HepG2 (cell line): Measurements from ENCODE around the gene MSMB. TPM values are rescaled to one million over a fixed set of nuclear protein-coding genes. Genes with fewer than 3 reads are reported as not detected.

Experiments used
- ATRX ChIP-seq: sonication (generic); formaldehyde crosslinking; IDR thresholded peaks from 2 replicates; pipeline ENCODE4 v1.4.0; 2020; ENCODE audit warnings: missing genetic modification reagents, borderline replicate concordance
- CCAR2 ChIP-seq: fragments of 200-400 bp; formaldehyde crosslinking; optimal IDR thresholded peaks from 2 replicates; pipeline ENCODE3; 2018; ENCODE audit warnings: low read depth, mild to moderate bottlenecking, low read length, moderate library complexity
- IKZF1 ChIP-seq: fragments of 450-650 bp; IDR thresholded peaks from 2 replicates; pipeline ENCODE4 v1.7.1; 2016
- IRX3 ChIP-seq: sonication (generic); formaldehyde crosslinking; IDR thresholded peaks from 2 replicates; pipeline ENCODE4 v1.8.1; 2023; ENCODE audit warnings: mild to moderate bottlenecking, low read depth, missing genetic modification reagents, borderline replicate concordance
- KLF15 ChIP-seq: sonication (generic); formaldehyde crosslinking; IDR thresholded peaks from 2 replicates; pipeline ENCODE4 v1.8.1; 2023; ENCODE audit warnings: borderline replicate concordance, mild to moderate bottlenecking, inconsistent platforms, missing genetic modification reagents, mixed read lengths
- MAFF ChIP-seq: IDR thresholded peaks from 2 replicates; pipeline ENCODE4 v1.6.1; 2011; ENCODE audit warnings: low read depth, low read length, improper control_type of control experiment
- NR2F2 ChIP-seq: IDR thresholded peaks from 2 replicates; pipeline ENCODE4 v1.6.1; 2012; ENCODE audit warnings: low read depth, inconsistent platforms, borderline replicate concordance
- PHF20 ChIP-seq: sonication (generic); formaldehyde crosslinking; IDR thresholded peaks from 2 replicates; pipeline ENCODE4 v1.5.0; 2020; ENCODE audit warnings: mild to moderate bottlenecking, missing genetic modification reagents
- TMF1 ChIP-seq: sonication (generic); formaldehyde crosslinking; IDR thresholded peaks from 2 replicates; pipeline ENCODE4 v1.8.1; 2022; ENCODE audit warnings: low read depth, missing genetic modification reagents
- U2AF2 ChIP-seq: fragments of 200-400 bp; formaldehyde crosslinking; IDR thresholded peaks from 2 replicates; pipeline ENCODE4 v1.6.1; 2017; ENCODE audit warnings: low read depth, mild to moderate bottlenecking, low read length
- YY1 ChIP-seq: IDR thresholded peaks from 2 replicates; pipeline ENCODE4 v1.6.1; 2011; ENCODE audit warnings: low read length, low read depth, moderate library complexity, mild to moderate bottlenecking; ENCODE audit not compliant: insufficient read depth, insufficient replicate concordance
- ZNF343 ChIP-seq: sonication (generic); formaldehyde crosslinking; IDR thresholded peaks from 2 replicates; pipeline ENCODE4 v1.4.0; 2020; ENCODE audit warnings: mild to moderate bottlenecking, missing genetic modification reagents
- ZNF430 ChIP-seq: sonication (generic); formaldehyde crosslinking; IDR thresholded peaks from 2 replicates; pipeline ENCODE4 v1.9.0; 2021; ENCODE audit warnings: mild to moderate bottlenecking, missing genetic modification reagents
- ZNF615 ChIP-seq: sonication (generic); formaldehyde crosslinking; IDR thresholded peaks from 2 replicates; pipeline ENCODE4 v1.5.0; 2020; ENCODE audit warnings: mild to moderate bottlenecking, missing genetic modification reagents, borderline replicate concordance
- ZNF775 ChIP-seq: sonication (generic); formaldehyde crosslinking; IDR thresholded peaks from 2 replicates; pipeline ENCODE4 v1.4.0; 2020; ENCODE audit warnings: missing genetic modification reagents, mild to moderate bottlenecking, moderate library complexity, borderline replicate concordance
- ZNF776 ChIP-seq: sonication (generic); formaldehyde crosslinking; IDR thresholded peaks from 2 replicates; pipeline ENCODE4 v1.4.0; 2020; ENCODE audit warnings: mild to moderate bottlenecking, missing genetic modification reagents
- polyA plus RNA-seq, 8 experiments: library from polyadenylated mRNA; depleted of rRNA in 3 of 8; stranded (reverse) in 7 of 8; unstranded in 1 of 8; fragments of >200 nt; fragmentation: Illumina TruSeq in 4 of 8; extraction: Trizol in 4 of 8; gene quantifications; 2 replicates each; pipeline versions ENCODE4 v1.2.1 to v1.2.3, GENCODE V29; 2011 to 2016; ENCODE audit warnings: low read depth in 4 of 8, missing spikeins in 1 of 8, mixed read lengths in 1 of 8; ENCODE audit not compliant: insufficient read depth in 1 of 8
- total RNA-seq, 5 experiments: library from RNA; depleted of rRNA; stranded (reverse); fragments of >200 nt; fragmentation: Illumina TruSeq; extraction: Trizol; gene quantifications; 2 replicates each; pipeline ENCODE4 v1.2.3, GENCODE V29; 2016; ENCODE audit warnings: low read depth in 1 of 5
- TF ChIP-seq, protein P1 (sequence below): sonication (generic); formaldehyde crosslinking; conservative IDR thresholded peaks from 2 replicates; pipeline ENCODE4 v1.4.0; 2020; ENCODE audit warnings: missing genetic modification reagents
- TF ChIP-seq, protein P2 (sequence below): sonication (generic); formaldehyde crosslinking; IDR thresholded peaks from 2 replicates; pipeline ENCODE4 v1.5.1; 2020; ENCODE audit warnings: mild to moderate bottlenecking, moderate library complexity, missing genetic modification reagents
- TF ChIP-seq, protein P3 (sequence below): sonication (generic); formaldehyde crosslinking; IDR thresholded peaks from 2 replicates; pipeline ENCODE4 v1.5.1; 2020; ENCODE audit warnings: missing genetic modification reagents, mild to moderate bottlenecking, borderline replicate concordance
- TF ChIP-seq, protein P4 (sequence below): sonication (generic); formaldehyde crosslinking; IDR thresholded peaks from 2 replicates; pipeline ENCODE4 v1.5.0; 2020; ENCODE audit warnings: mild to moderate bottlenecking, missing genetic modification reagents, moderate library complexity
- TF ChIP-seq, protein P5 (sequence below): sonication (generic); formaldehyde crosslinking; conservative IDR thresholded peaks from 2 replicates; pipeline ENCODE4 v1.4.0; 2020; ENCODE audit warnings: missing genetic modification reagents

Gene MSMB
- total and polyA plus RNA-seq, 2 of the 13 experiments (the other 11 are each of a cell fraction or from before 2014, with no cell fraction given) = 0.84 TPM; not detected in 1

DNA sequence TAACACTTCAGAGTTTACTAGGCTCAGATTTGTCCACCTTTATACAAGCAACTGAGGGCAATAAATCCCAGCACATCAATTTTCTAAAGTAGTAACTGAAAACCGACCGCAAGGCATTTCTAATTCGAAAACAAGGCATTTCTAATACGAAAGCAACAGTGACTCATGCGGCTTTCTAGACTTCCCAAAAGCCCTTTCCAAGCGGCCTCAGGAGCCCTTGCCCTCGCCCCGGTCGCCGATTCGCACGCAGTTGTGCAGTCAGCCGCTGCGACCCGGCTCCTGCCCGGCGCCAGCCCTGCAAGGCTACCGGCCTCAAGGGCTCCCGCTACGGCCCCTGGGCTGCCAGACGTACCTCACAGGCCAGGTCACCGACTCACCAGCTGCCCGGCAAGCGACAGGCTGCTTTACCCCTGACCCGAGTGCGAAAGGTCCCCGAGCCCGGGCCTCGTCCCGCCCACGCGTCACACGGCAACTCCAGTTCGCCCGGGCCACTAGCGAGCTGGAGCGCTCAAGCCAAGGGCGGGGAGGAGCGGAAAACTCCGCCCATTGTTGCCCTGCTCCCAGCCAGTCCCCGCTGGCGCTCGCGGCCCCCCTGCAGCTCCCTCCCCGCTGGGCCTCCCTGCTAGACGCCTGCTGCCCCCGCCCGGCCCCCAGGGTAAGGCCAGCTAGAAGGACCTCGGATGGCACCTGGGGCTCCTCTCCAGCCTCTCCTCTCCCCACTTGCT lies 22.9 kb downstream of the MSMB start (continued):
- no peak for TF ChIP-seq ZNF615 (CRISPR knock-in tag)
- no peak for TF ChIP-seq IKZF1
- no peak for TF ChIP-seq ATRX (CRISPR knock-in tag)
- TF ChIP-seq ZNF776 (CRISPR knock-in tag) = no peak
- TF ChIP-seq, protein P1, sequence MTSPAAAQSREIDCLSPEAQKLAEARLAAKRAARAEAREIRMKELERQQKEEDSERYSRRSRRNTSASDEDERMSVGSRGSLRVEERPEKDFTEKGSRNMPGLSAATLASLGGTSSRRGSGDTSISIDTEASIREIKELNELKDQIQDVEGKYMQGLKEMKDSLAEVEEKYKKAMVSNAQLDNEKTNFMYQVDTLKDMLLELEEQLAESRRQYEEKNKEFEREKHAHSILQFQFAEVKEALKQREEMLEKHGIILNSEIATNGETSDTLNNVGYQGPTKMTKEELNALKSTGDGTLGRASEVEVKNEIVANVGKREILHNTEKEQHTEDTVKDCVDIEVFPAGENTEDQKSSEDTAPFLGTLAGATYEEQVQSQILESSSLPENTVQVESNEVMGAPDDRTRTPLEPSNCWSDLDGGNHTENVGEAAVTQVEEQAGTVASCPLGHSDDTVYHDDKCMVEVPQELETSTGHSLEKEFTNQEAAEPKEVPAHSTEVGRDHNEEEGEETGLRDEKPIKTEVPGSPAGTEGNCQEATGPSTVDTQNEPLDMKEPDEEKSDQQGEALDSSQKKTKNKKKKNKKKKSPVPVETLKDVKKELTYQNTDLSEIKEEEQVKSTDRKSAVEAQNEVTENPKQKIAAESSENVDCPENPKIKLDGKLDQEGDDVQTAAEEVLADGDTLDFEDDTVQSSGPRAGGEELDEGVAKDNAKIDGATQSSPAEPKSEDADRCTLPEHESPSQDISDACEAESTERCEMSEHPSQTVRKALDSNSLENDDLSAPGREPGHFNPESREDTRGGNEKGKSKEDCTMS (CRISPR knock-in tag) = 0 out of 2 replicates have a peak, but pooled peaks have one; percentile 34
- peak; percentile 67; the same call in 1 of the 2 replicates for TF ChIP-seq NR2F2
- TF ChIP-seq IRX3 (CRISPR knock-in tag) = no peak
- TF ChIP-seq, protein P2, sequence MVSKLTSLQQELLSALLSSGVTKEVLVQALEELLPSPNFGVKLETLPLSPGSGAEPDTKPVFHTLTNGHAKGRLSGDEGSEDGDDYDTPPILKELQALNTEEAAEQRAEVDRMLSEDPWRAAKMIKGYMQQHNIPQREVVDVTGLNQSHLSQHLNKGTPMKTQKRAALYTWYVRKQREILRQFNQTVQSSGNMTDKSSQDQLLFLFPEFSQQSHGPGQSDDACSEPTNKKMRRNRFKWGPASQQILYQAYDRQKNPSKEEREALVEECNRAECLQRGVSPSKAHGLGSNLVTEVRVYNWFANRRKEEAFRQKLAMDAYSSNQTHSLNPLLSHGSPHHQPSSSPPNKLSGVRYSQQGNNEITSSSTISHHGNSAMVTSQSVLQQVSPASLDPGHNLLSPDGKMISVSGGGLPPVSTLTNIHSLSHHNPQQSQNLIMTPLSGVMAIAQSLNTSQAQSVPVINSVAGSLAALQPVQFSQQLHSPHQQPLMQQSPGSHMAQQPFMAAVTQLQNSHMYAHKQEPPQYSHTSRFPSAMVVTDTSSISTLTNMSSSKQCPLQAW (CRISPR knock-in tag) = peak; percentile 87
- TF ChIP-seq, protein P3, sequence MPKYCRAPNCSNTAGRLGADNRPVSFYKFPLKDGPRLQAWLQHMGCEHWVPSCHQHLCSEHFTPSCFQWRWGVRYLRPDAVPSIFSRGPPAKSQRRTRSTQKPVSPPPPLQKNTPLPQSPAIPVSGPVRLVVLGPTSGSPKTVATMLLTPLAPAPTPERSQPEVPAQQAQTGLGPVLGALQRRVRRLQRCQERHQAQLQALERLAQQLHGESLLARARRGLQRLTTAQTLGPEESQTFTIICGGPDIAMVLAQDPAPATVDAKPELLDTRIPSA (CRISPR knock-in tag) = 0 out of 2 replicates have a peak, but pooled peaks have one; percentile 23
- no peak for TF ChIP-seq KLF15 (CRISPR knock-in tag)
- TF ChIP-seq YY1 = peak; percentile 71
- no peak for TF ChIP-seq MAFF
- TF ChIP-seq, protein P4, sequence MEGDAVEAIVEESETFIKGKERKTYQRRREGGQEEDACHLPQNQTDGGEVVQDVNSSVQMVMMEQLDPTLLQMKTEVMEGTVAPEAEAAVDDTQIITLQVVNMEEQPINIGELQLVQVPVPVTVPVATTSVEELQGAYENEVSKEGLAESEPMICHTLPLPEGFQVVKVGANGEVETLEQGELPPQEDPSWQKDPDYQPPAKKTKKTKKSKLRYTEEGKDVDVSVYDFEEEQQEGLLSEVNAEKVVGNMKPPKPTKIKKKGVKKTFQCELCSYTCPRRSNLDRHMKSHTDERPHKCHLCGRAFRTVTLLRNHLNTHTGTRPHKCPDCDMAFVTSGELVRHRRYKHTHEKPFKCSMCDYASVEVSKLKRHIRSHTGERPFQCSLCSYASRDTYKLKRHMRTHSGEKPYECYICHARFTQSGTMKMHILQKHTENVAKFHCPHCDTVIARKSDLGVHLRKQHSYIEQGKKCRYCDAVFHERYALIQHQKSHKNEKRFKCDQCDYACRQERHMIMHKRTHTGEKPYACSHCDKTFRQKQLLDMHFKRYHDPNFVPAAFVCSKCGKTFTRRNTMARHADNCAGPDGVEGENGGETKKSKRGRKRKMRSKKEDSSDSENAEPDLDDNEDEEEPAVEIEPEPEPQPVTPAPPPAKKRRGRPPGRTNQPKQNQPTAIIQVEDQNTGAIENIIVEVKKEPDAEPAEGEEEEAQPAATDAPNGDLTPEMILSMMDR (CRISPR knock-in tag) = peak; percentile 80
- TF ChIP-seq ZNF775 (CRISPR knock-in tag) = no peak
- peak; percentile 92 for TF ChIP-seq ZNF430 (CRISPR knock-in tag)
- no peak for TF ChIP-seq U2AF2
- TF ChIP-seq TMF1 (CRISPR knock-in tag) = no peak; the same call in 1 of the 2 replicates
- TF ChIP-seq PHF20 (CRISPR knock-in tag) = no peak
- TF ChIP-seq, protein P5, sequence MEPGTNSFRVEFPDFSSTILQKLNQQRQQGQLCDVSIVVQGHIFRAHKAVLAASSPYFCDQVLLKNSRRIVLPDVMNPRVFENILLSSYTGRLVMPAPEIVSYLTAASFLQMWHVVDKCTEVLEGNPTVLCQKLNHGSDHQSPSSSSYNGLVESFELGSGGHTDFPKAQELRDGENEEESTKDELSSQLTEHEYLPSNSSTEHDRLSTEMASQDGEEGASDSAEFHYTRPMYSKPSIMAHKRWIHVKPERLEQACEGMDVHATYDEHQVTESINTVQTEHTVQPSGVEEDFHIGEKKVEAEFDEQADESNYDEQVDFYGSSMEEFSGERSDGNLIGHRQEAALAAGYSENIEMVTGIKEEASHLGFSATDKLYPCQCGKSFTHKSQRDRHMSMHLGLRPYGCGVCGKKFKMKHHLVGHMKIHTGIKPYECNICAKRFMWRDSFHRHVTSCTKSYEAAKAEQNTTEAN (CRISPR knock-in tag) = peak; percentile 80; the same call in 1 of the 2 replicates
- no peak for TF ChIP-seq CCAR2
- peak; percentile 69; the same call in 1 of the 2 replicates for TF ChIP-seq ZNF343 (CRISPR knock-in tag)
